ENCODE results near the gene STXBP3.

Gene STXBP3

DNA sequence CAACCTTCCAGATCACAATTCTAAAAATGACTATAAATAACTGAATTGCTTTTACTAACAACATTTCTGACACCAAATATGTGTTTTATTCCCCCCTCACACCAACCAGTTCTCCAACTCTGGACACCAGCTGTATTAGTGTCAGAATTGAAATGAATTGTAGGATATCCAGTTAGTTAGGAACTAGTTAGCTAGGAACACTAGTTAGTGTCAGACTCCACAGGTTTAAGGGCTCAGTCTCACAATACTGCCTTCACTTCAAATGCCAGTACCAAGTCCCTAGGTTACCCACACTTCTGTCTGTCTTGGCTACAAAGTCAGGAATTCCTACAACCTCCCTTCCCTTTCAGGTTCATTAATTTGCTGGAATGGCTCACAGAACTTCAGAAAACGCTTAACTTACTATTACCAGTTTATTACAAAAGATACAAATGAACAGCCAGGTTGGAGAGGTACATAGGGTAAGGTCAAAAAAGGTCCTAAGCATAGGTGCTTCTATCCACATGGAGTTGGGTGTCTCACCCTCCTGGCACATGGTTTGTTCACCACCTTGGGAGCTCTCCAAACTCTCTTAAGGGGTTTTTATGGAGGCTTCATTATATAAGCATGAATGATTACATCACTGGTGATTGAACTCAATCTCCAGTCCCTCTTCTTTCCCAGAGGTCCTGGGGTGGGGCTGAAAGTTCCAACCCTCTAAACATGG lies 4.2 kb downstream of the STXBP3 start:
- TF ChIP-seq CTCF (IDR thresholded peaks at IDR 0.05), result no peak
- no peak for DNase-seq (ENCODE audit: low spot score)
- Histone ChIP-seq H3K27ac (no peak overlapping the region), H3K4me3 (no peak overlapping the region)

DNA sequence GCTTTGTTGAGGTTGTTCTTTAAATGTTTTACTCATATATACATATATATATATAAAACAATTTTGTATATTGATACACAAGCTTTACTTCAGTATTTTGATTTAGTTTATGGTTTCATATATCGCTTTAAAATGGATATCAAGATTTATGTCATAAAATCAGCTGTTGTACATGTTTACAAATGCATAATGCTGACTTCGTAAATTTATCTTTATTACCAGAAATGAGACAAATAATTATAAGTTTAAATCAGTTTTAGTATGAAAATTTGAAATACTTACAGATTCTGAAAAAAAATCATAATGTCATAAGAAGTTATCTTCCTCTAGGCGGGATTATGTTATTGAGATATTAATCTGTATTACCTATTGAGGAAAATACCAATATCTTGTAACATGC lies 6.9 kb downstream of the STXBP3 start:
- DNase-seq (ENCODE audit: low spot score), result no peak
- no peak overlapping the region for H3K4me3 ChIP-seq
- no peak overlapping the region for H3K27ac ChIP-seq
- no peak for TF ChIP-seq CTCF (IDR thresholded peaks at IDR 0.05)

DNA sequence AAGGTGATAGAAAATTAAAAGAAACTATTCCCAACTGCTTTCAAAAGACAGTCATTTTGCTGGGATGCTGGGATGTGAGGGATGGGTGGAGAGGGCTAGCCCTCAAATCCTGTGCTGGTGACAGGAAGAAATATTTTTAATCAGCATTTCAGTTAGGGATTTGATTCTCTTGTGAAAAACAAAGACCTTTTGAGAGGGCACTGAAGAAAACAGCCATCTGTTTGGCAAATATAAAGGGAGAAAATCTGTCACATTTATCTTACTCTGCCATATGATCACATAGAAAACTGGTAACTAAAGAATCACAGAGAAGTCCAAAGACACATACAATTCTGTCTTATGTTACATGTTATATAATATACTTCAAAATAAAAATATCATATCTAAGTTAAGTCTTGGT lies 12.3 kb downstream of the STXBP3 start:
- no peak for TF ChIP-seq CTCF (IDR thresholded peaks at IDR 0.05)
- Histone ChIP-seq H3K27ac (no peak overlapping the region), H3K4me3 (no peak overlapping the region)
- DNase-seq (ENCODE audit: low spot score), result no peak

GRCh38 chr1:108767115-108767514 lies 20.6 kb downstream of the STXBP3 start:
- no peak for DNase-seq (ENCODE audit: low spot score)
- Histone ChIP-seq H3K4me3 (no peak overlapping the region), H3K27ac (no peak overlapping the region)
- TF ChIP-seq CTCF (IDR thresholded peaks at IDR 0.05), result no peak

- no peak for DNase-seq (ENCODE audit: low spot score)
- Histone ChIP-seq H3K27ac (no peak overlapping the region), H3K4me3 (no peak overlapping the region)
- no peak for TF ChIP-seq CTCF (IDR thresholded peaks at IDR 0.05)
Observed at GRCh38 chr1:108767708-108768107, 21.2 kb downstream of the STXBP3 start.

DNA sequence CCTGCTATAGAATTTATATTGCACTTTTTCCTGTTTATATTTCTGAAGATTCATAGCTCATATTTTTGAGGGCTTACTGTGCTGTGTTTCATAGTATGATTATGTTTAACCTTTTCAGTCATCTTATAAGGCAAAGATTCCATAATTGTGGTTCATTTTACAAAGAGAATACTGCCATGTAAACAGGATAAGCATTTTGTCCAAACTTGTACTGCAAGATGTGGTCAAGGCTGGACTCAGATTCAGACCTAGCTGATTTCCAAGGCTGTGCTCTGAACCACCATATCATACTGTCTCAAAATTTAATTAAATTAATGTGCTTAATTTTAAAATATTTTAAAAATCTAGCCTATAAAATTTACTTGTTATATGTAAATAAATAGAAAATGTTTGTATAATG lies 31.4 kb downstream of the STXBP3 start:
- Histone ChIP-seq H3K4me3 (no peak overlapping the region), H3K27ac (no peak overlapping the region)
- no peak for DNase-seq (ENCODE audit: low spot score)
- no peak for TF ChIP-seq CTCF (IDR thresholded peaks at IDR 0.05)

DNA sequence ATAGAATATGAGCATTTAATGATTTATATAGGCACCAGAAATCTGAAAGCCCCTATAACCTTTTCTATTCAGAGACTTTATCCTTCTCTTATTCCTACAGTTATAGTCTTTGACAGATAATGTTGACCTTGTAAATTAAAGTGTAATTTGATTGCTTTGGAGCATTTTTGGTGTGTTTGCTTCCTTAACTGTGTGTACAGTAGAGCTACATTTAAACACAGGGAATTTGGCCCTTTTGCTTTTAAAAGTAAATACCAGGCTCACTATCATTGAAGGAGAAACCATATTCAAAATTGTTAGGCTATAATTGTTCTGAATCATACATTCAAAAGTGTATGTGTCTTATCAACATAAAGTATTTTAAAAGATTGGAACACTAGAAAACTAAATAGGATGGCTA lies 33.0 kb downstream of the STXBP3 start:
- Histone ChIP-seq H3K27ac (no peak overlapping the region), H3K4me3 (no peak overlapping the region)
- no peak for TF ChIP-seq CTCF (IDR thresholded peaks at IDR 0.05)
- no peak for DNase-seq (ENCODE audit: low spot score)

Data from coronary artery (tissue), 2 donors.